Stimulated activated CD4-positive, alpha-beta T cell treated with anti-CD3 and anti-CD28 coated beads, Interleukin-1b, Interleukin-23, amount 100 ng/mL, for 4 hours (primary cell): Measurements from ENCODE around the gene LRP1.

ENCODE experiments used
- DNase-seq, 2 donors: peaks; one replicate each; pipeline ENCODE4 v3.0.0-alpha.2; 2020; ENCODE audit warnings: low read depth in 2 of 2

Gene LRP1

GRCh38 chr12:57254506-57255280 is 126.4 kb downstream of the LRP1 start:
- DNase-seq, result no peak

- no peak for DNase-seq
Measured at GRCh38 chr12:57255916-57256315, 127.6 kb downstream of the LRP1 start.

- no peak for DNase-seq
Measured at GRCh38 chr12:57258977-57259970, 131.0 kb downstream of the LRP1 start.

GRCh38 chr12:57260366-57260765 is 132.1 kb downstream of the LRP1 start:
- no peak for DNase-seq

GRCh38 chr12:57261428-57261865 is 133.2 kb downstream of the LRP1 start:
- no peak for DNase-seq

GRCh38 chr12:57262126-57262822 is 134.0 kb downstream of the LRP1 start:
- no peak for DNase-seq
